Measurements from ENCODE around the gene FOXJ3.

- TF ChIP-seq CTCF (IDR thresholded peaks at IDR 0.05; ENCODE audit: poor library complexity) (no peak), EZH2 (IDR thresholded peaks at IDR 0.05; ENCODE audit: borderline replicate concordance) (no peak), EZH2phosphoT487 (IDR thresholded peaks at IDR 0.05; ENCODE audit: low read depth, severe bottlenecking, unreplicated experiment) (no peak)
Observed at GRCh38 chr1:42168763-42169162, 166.3 kb downstream of the FOXJ3 start.
